Osteocyte (in vitro differentiated cells): ENCODE measurements around the gene STOML2. TPM values are rescaled to one million over a fixed set of nuclear protein-coding genes. Genes with fewer than 3 reads are reported as not detected.

Source experiments
- DNase-seq: peaks from one replicate; pipeline ENCODE4 v3.0.0; 2021; ENCODE audit warnings: mixed read lengths; ENCODE audit not compliant: unreplicated experiment; ENCODE audit errors: extremely low spot score
- H3K27ac Mint-ChIP-seq: one replicate; pipeline ENCODE4 v1.8.0; 2021; ENCODE audit warnings: mild to moderate bottlenecking, mixed read lengths; ENCODE audit not compliant: unreplicated experiment
- H3K27me3 Mint-ChIP-seq: one replicate; pipeline ENCODE4 v1.8.0; 2021; ENCODE audit warnings: mixed read lengths; ENCODE audit not compliant: unreplicated experiment
- H3K36me3 Mint-ChIP-seq: one replicate; pipeline ENCODE4 v1.8.0; 2021; ENCODE audit warnings: mixed read lengths; ENCODE audit not compliant: unreplicated experiment
- H3K4me1 Mint-ChIP-seq: one replicate; pipeline ENCODE4 v1.8.0; 2021; ENCODE audit warnings: mixed read lengths; ENCODE audit not compliant: unreplicated experiment
- H3K4me3 Mint-ChIP-seq: one replicate; pipeline ENCODE4 v1.8.0; 2021; ENCODE audit warnings: mild to moderate bottlenecking, moderate library complexity, mixed read lengths; ENCODE audit not compliant: unreplicated experiment
- H3K9me3 Mint-ChIP-seq: one replicate; pipeline ENCODE4 v1.8.0; 2021; ENCODE audit warnings: mixed read lengths; ENCODE audit not compliant: unreplicated experiment
- total RNA-seq: library from RNA; stranded (reverse); gene quantifications from 2 replicates; pipeline ENCODE4 v1.2.1, GENCODE V29; 2021
- TF ChIP-seq, protein P1 (sequence below): fragments of 200-600 bp; sonication (generic); IDR thresholded peaks from 2 replicates; pipeline ENCODE4 v1.5.0; 2021; ENCODE audit warnings: antibody characterized with exemption, mild to moderate bottlenecking, moderate library complexity

STOML2 gene
- total RNA-seq, 1 donor from 2014 or later, result 104 TPM

DNA sequence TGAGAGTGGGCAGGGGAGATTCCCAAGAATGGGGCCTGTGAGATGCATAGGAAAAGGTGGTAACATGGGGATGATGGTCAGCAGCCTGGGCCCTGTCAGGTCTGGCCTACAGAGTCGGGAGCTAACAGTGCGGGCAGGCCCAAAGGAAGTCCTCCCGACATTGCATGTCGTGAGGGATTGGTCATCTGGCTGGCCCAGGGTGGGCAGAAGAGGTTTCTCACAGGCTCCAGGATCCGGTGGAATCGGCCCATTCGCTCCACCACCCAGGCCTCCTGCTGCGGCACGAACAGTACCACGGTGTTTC is 514 bp downstream of the STOML2 start:
- H3K4me1 Mint-ChIP-seq, result peaks cover 23% of the 10 kb centered on the region
- no peak for DNase-seq
- TF ChIP-seq, protein P1, sequence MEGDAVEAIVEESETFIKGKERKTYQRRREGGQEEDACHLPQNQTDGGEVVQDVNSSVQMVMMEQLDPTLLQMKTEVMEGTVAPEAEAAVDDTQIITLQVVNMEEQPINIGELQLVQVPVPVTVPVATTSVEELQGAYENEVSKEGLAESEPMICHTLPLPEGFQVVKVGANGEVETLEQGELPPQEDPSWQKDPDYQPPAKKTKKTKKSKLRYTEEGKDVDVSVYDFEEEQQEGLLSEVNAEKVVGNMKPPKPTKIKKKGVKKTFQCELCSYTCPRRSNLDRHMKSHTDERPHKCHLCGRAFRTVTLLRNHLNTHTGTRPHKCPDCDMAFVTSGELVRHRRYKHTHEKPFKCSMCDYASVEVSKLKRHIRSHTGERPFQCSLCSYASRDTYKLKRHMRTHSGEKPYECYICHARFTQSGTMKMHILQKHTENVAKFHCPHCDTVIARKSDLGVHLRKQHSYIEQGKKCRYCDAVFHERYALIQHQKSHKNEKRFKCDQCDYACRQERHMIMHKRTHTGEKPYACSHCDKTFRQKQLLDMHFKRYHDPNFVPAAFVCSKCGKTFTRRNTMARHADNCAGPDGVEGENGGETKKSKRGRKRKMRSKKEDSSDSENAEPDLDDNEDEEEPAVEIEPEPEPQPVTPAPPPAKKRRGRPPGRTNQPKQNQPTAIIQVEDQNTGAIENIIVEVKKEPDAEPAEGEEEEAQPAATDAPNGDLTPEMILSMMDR, result no peak
- peaks cover 40% of the 10 kb centered on the region for H3K36me3 Mint-ChIP-seq
- no peaks in the 10 kb centered on the region for H3K9me3 Mint-ChIP-seq
- peak overlapping the region; percentile 99 for H3K27ac Mint-ChIP-seq
- H3K27me3 Mint-ChIP-seq, result no peaks in the 10 kb centered on the region
- H3K4me3 Mint-ChIP-seq, result peak overlapping the region; percentile 96

DNA sequence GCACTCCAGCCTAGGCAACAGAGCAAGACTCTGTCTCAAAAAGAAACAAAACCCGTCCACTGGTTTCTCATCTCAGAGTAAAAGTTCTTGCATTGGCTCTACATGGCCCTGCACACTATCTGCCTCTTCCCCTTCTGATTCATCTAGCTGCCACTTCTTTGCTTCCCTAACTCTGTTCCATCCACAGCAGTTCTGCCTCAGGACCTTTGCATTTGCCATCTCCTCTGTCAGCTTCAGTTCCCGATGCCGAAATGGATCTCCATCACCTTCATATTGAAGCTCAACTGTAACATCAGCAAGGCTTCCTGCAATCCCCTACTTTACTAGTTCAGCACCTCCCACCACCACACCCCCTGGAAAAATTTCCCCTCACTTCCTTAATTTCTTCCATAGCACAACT is 5.4 kb downstream of the STOML2 start:
- TF ChIP-seq, protein P1, result no peak
- no peaks in the 10 kb centered on the region for H3K9me3 Mint-ChIP-seq
- H3K4me1 Mint-ChIP-seq, result peaks cover 19% of the 10 kb centered on the region
- DNase-seq, result no peak
- H3K4me3 Mint-ChIP-seq, result no peak overlapping the region
- H3K36me3 Mint-ChIP-seq, result peaks cover 19% of the 10 kb centered on the region
- H3K27ac Mint-ChIP-seq, result no peak overlapping the region
- no peaks in the 10 kb centered on the region for H3K27me3 Mint-ChIP-seq

DNA sequence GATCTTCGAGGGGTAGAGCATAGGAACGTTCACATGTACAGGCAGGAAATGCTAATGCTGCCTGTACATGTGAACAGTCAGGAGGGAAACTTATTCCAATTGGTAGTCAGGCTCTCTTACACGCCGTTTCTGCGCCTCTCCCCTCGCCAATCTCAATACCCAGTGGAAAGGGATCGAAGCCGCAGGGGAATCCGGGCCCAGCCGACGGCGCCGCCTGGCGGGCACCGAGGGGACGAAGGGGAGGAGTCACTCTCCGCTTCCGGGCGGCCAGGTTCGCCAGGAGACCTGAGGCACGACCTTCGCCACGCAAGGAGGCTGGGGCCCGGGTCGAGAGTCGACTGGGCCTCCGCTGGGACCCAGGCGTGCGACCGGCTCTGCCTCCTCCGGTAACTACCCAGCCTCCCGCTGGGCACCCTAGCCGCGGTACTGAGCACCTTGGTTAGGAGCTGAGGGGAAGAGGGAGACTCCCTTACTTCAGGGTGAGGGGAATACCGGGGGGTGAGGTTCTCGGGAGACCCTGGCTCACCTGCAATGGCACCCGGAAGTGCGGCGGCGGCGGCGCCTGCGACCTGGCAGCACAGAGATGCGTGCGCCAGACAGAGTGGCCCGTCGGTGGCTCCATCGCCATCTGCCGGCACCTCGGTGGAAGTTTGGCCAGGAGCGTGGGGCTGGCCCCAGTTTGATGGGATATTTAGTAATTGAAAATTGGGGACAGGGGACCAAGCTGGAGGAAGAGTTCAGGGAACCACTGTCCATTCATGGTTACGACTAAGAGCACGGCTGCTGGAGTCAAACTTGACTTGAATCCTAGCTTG is 6.7 kb downstream of the STOML2 start, which contains the start of gene PIGO:
PIGO (minus strand) TSS at position 557 of the 815 bp plus-strand sequence. CDS start 1,026 bp downstream, outside the sequence.
- no peaks in the 10 kb centered on the region for H3K27me3 Mint-ChIP-seq
- peaks cover 19% of the 10 kb centered on the region for H3K36me3 Mint-ChIP-seq
- DNase-seq, result peak; percentile 95
- peak within 1 kb of the TSS; percentile 79 for H3K4me3 Mint-ChIP-seq
- TF ChIP-seq, protein P1, result peak; percentile 78
- H3K4me1 Mint-ChIP-seq, result peaks cover 14% of the 10 kb centered on the region
- H3K27ac Mint-ChIP-seq, result peak within 1 kb of the TSS; percentile 80
- no peaks in the 10 kb centered on the region for H3K9me3 Mint-ChIP-seq

DNA sequence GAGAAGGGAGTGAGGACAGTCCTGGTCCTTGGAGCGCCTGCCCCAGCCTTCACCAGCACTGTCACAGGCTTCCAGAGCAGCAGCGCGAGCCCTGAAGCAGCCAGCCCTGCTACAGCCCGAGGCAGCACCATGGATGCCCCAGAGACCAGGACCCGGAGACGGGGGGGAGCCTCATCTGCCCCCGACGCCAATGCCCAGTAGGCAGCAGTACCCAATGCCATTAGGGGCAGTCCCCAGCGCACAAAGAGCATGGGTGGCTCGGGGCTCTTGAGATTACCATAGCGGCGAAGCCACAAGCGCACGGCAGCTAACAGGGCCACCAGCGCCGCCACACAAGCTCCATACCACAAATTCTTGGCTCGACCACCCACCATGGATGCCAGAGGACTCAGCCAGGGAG is 11.4 kb downstream of the STOML2 start:
- Mint-ChIP-seq H3K9me3 (no peaks in the 10 kb centered on the region), H3K4me1 (peaks cover 10% of the 10 kb centered on the region), H3K4me3 (no peak overlapping the region), H3K27me3 (no peaks in the 10 kb centered on the region), H3K36me3 (peaks cover 17% of the 10 kb centered on the region), H3K27ac (no peak overlapping the region)
- TF ChIP-seq, protein P1, result no peak
- no peak for DNase-seq

DNA sequence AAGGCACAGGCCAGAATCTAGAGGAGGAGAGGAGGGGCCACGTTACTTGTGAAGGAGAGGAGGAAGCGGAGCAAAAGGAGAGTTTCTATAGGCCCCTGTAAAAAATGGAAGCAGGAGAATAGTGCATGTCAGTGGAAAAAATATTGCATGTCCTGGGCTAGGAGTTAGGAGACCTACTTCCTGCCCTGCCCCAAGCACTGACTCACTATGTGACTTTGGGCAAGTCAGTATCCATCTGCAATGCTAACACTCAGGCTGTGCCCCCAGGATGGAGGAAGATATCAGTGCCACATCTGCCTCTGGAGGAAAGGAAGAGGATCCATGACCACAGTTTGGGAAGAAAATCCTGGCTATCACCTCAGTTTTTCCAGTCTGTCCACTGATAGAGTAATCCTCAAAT is 13.5 kb downstream of the STOML2 start:
- H3K27ac Mint-ChIP-seq, result no peak overlapping the region
- no peaks in the 10 kb centered on the region for H3K27me3 Mint-ChIP-seq
- peaks cover 19% of the 10 kb centered on the region for H3K36me3 Mint-ChIP-seq

More for the DNA sequence above, 13.5 kb downstream of the STOML2 start:
- no peaks in the 10 kb centered on the region for H3K9me3 Mint-ChIP-seq
- no peaks in the 10 kb centered on the region for H3K4me1 Mint-ChIP-seq
- H3K4me3 Mint-ChIP-seq, result no peak overlapping the region
- no peak for DNase-seq
- TF ChIP-seq, protein P1, result no peak
